ENCODE data around the gene MPP2. TPM values are rescaled to one million over a fixed set of nuclear protein-coding genes. Genes with fewer than 3 reads are reported as not detected.
A peak's percentile ranks its signal among the peaks of the same experiment; 100 is the strongest.

Gene MPP2
- total and polyA plus RNA-seq, 8 donors, result 0.43 to 6.4 (median 1.8) TPM

DNA sequence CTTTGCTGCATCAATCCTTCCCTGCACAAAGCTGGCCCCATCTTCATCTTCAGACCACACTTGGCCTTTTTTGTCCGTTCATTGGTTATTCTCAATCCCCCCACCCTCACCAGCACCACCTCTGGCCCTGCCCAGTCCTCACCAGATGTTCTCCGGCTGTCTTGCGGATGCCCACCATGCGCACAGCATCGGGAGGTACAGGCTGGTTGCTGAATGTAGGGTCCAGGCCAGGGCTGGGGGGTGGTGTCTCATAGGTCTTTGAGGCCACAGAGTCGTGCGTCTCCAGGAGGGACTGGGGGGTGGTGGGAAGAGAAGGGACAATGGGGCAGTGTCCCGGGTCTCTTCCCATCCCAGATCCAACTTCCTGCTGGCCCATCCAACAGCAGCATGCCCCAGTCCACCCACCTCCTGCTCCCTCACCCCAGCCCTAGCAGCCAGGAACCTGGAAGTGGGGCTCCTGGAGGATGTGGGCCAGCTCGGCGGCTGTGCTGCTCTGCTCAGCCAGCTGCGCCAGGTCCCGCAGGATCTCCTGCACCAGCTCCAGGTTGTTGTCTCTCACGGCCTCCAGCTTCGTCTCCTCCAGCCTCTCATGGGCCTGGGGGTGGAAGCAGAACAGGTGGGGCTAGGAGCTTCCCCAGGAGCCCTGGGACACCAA, 24.4 kb downstream of the MPP2 start:
- no peak for DNase-seq
- intact Hi-C loops (cut with DNase I; ENCODE audit: low total_unique reads), result no loop called here
- Histone ChIP-seq H3K9me3 (no peaks in the 10 kb centered on the region), H3K4me3 (no peak overlapping the region), H3K27ac (no peak overlapping the region), H3K4me1 (peaks cover 0 to 11% (median 5%) of the 10 kb centered on the region in 4 donors), H3K27me3 (no peaks in the 10 kb centered on the region), H3K36me3 (peaks cover 0 to 37% (median 21%) of the 10 kb centered on the region in 4 donors)
- TF ChIP-seq POLR2AphosphoS5 (IDR thresholded peaks at IDR 0.05) (no peak), POLR2A (IDR thresholded peaks at IDR 0.05) (no peak), EP300 (IDR thresholded peaks at IDR 0.05) (no peak)
- TF ChIP-seq, protein P1, sequence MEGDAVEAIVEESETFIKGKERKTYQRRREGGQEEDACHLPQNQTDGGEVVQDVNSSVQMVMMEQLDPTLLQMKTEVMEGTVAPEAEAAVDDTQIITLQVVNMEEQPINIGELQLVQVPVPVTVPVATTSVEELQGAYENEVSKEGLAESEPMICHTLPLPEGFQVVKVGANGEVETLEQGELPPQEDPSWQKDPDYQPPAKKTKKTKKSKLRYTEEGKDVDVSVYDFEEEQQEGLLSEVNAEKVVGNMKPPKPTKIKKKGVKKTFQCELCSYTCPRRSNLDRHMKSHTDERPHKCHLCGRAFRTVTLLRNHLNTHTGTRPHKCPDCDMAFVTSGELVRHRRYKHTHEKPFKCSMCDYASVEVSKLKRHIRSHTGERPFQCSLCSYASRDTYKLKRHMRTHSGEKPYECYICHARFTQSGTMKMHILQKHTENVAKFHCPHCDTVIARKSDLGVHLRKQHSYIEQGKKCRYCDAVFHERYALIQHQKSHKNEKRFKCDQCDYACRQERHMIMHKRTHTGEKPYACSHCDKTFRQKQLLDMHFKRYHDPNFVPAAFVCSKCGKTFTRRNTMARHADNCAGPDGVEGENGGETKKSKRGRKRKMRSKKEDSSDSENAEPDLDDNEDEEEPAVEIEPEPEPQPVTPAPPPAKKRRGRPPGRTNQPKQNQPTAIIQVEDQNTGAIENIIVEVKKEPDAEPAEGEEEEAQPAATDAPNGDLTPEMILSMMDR (IDR thresholded peaks at IDR 0.05), result no peak
- 87 to 92% (median 91%) methylated on average over 9 to 14 of the region's 14 CpGs for WGBS, 5 donors

DNA sequence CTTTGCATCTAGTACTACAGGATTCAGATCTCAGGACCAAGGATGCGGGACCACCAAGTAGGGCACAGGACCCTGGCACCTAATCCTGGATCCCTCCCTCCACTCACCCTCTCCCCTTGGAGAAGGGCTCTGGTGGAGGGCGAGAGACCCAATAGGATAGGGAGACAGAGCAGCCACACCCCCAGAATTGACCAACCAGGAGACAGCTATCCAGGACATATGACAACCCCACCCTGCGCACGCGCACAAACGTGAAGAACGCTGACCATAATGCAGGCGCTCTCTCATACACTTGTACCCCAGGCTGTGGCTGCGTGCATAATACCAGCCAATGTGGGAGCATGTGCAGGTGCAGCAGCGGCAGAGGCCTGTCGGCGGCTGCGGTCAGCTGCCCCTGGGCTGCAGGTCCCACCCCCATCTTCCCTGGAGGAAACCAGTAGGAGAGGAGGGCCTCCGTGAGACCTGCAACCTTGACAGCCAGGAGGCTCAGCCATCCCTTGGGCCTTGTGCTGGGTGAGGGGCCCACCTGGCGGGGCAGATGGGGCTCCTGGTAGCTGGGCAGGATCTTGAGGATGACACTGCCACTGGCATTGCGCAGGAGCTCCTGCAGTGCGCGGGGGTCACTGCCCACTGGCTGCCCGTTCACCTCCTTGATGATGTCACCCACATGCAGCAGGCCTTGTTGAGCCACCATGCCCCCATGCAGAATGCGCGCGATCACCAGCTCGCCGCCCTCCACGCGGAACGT, 25.4 kb downstream of the MPP2 start:
- TF ChIP-seq POLR2AphosphoS5 (IDR thresholded peaks at IDR 0.05) (no peak), EP300 (IDR thresholded peaks at IDR 0.05) (no peak), POLR2A (IDR thresholded peaks at IDR 0.05) (no peak)
- TF ChIP-seq, protein P1 (IDR thresholded peaks at IDR 0.05), result no peak
- H3K4me1 ChIP-seq, result peaks cover 0 to 11% (median 5%) of the 10 kb centered on the region in 4 donors
- H3K27ac ChIP-seq, result no peak overlapping the region
- H3K27me3 ChIP-seq, result no peaks in the 10 kb centered on the region
- peaks cover 0 to 47% (median 26%) of the 10 kb centered on the region in 4 donors for H3K36me3 ChIP-seq
- 93 to 94% (median 94%) methylated on average over 17 to 27 of the region's 27 CpGs for WGBS, 5 donors
- no peak overlapping the region for H3K4me3 ChIP-seq
- no peak for DNase-seq
- intact Hi-C loops (cut with DNase I; ENCODE audit: low total_unique reads), result no loop called here
- no peaks in the 10 kb centered on the region for H3K9me3 ChIP-seq

DNA sequence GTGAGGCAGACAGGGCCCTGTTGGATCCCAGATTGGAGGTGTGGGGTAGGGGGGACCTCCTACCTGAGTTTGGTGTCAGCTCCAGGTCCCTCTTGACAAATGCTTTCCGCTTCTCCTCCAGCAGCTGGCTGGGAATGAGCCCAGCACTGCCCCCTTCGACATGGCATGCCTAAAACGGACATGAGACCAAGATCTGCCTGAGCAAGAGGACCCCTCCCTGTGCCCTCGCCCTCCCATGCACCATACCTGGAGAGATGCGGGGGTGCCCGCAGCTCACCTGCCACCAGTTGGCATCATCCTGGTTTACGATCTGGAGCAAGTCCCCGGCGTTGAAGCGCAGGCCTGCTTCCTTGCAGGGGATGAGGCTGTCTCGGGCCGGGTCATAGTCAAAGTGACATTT, 26.2 kb downstream of the MPP2 start:
- no peak for DNase-seq
- Histone ChIP-seq H3K36me3 (peaks cover 0 to 54% (median 27%) of the 10 kb centered on the region in 4 donors), H3K4me3 (no peak overlapping the region), H3K27ac (no peak overlapping the region), H3K9me3 (no peaks in the 10 kb centered on the region), H3K4me1 (peaks cover 0 to 11% (median 5%) of the 10 kb centered on the region in 4 donors), H3K27me3 (no peaks in the 10 kb centered on the region)
- 89 to 97% (median 93%) methylated on average over 11 to 12 of the region's 12 CpGs for WGBS, 5 donors
- intact Hi-C loops (cut with DNase I; ENCODE audit: low total_unique reads), result no loop called here
- TF ChIP-seq POLR2AphosphoS5 (IDR thresholded peaks at IDR 0.05) (no peak), POLR2A (IDR thresholded peaks at IDR 0.05) (no peak), EP300 (IDR thresholded peaks at IDR 0.05) (no peak)
- TF ChIP-seq, protein P1 (IDR thresholded peaks at IDR 0.05), result no peak

DNA sequence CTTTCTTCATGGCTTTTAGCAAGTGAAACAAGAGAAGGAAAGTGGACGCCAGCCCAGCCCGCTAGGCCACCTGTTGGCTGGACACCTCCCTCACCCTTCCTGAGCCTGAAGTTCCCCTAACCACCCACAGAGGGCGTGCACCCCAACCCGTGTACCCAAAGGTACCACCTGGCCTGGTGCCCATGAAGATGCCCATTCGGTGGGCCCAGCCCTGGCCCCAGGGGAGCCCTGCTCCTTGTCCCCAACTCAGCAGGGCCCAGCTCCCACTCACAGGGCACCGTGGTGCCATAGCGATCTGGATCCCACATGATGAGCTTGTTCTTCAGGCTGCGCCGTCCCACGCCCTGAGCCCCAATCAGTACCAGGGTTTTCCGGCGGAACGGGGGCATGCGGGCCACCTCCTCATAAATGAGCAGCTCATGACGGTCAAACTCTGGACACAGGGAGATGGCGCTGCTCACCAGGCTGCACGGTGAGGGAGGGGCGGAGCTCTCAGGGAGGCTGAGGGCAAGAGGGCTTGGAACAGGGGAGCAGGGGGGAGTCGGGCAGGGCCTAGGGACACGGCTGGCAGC, 26.8 kb downstream of the MPP2 start:
- peak; percentile 67 to 71 for DNase-seq
- no peak overlapping the region for H3K27ac ChIP-seq
- H3K9me3 ChIP-seq, result no peaks in the 10 kb centered on the region
- no peak for TF ChIP-seq POLR2AphosphoS5 (IDR thresholded peaks at IDR 0.05)
- TF ChIP-seq POLR2A (IDR thresholded peaks at IDR 0.05), result no peak
- TF ChIP-seq, protein P1 (IDR thresholded peaks at IDR 0.05), result peak in 5 of 7 experiments; percentile 55 to 83 (median 74)
- TF ChIP-seq EP300 (IDR thresholded peaks at IDR 0.05), result no peak
- peaks cover 0 to 60% (median 27%) of the 10 kb centered on the region in 4 donors for H3K36me3 ChIP-seq
- WGBS, 5 donors, result 72 to 86% (median 72%) methylated on average over 13 to 20 of the region's 20 CpGs
- H3K4me3 ChIP-seq, result no peak overlapping the region
- intact Hi-C loops (cut with DNase I; ENCODE audit: low total_unique reads), result no loop called here
- H3K27me3 ChIP-seq, result no peaks in the 10 kb centered on the region
- H3K4me1 ChIP-seq, result peaks cover 0 to 11% (median 5%) of the 10 kb centered on the region in 4 donors

Data from stomach (tissue), 9 donors.